Fibroblast of the aortic adventitia (primary cell): ENCODE results near the gene BRD3. TPM values are rescaled to one million over a fixed set of nuclear protein-coding genes. Genes with fewer than 3 reads are reported as not detected.
"Not testable (repeated sequence)": the region's sequence is repeated elsewhere in the genome, so short reads cannot be mapped to it uniquely, and the experiment has no call there.

Experiments
- DNase-seq: peaks from one replicate; pipeline ENCODE4 v3.0.0-alpha.2; 2010; ENCODE audit warnings: low read depth
- H3K4me3 ChIP-seq: 2 replicates; pipeline ENCODE4 v1.5.1; 2011; ENCODE audit warnings: low read depth, mild to moderate bottlenecking, control low read depth, low read length, moderate library complexity
- total RNA-seq: library from RNA; depleted of rRNA; stranded (reverse); fragments of >200 nt; gene quantifications from 2 replicates; pipeline ENCODE4 v1.2.3, GENCODE V29; 2012; ENCODE audit warnings: low replicate concordance
- TF ChIP-seq, protein P1 (sequence below): IDR thresholded peaks from 2 replicates; pipeline ENCODE4 v1.5.1; 2011; ENCODE audit warnings: mild to moderate bottlenecking, low read length, control low read depth, inconsistent platforms; ENCODE audit not compliant: insufficient read depth

BRD3 gene
- 7.4 and 7.5 TPM in 2 replicates for total RNA-seq

DNA sequence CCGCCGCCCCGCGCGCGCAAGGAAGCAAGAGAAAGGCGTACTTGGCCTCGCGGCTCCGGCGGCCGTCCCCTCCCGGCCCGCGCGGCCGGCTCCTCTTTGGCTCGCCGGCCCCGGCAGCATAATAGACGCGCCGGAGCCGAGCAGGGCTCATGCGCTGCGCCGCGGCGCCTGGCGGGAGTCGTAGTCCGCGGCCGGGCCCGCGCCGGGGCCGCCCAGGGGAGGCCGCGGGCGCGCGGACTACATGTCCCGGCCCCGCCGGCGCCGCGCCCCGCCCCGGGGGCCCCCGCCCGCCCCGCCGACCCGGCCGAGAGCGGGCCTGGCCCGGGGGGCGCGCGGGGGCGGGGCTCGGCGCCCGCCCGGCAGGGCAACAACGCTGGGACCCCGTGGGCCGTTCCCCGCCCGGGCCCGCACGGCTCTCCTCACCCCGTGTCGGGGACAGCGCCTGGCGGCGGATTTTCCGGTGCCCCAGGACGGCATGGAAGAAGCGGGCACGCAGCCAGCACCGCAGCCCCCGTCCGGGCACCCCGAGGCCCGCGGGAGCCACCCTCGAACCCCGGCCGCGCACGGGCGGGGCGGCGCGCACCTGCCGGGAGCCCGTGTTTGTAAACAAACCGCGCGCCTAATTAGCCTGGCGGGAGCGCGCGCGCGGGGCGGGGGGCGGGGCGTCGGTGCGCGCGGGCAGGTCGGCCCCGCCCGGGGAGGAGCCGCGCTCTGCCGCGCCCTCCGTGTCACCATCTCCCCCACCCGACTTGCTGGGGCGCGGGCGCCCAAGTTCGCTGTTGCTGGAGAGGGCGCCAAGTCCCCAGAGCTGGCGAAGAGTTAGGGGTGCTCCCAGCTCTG is at the start of gene BRD3:
Gene BRD3 (minus strand): TSS at position 123 of the 840 bp plus-strand sequence. CDS start 14,549 bp downstream, outside the sequence.
- TF ChIP-seq, protein P1, sequence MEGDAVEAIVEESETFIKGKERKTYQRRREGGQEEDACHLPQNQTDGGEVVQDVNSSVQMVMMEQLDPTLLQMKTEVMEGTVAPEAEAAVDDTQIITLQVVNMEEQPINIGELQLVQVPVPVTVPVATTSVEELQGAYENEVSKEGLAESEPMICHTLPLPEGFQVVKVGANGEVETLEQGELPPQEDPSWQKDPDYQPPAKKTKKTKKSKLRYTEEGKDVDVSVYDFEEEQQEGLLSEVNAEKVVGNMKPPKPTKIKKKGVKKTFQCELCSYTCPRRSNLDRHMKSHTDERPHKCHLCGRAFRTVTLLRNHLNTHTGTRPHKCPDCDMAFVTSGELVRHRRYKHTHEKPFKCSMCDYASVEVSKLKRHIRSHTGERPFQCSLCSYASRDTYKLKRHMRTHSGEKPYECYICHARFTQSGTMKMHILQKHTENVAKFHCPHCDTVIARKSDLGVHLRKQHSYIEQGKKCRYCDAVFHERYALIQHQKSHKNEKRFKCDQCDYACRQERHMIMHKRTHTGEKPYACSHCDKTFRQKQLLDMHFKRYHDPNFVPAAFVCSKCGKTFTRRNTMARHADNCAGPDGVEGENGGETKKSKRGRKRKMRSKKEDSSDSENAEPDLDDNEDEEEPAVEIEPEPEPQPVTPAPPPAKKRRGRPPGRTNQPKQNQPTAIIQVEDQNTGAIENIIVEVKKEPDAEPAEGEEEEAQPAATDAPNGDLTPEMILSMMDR = no peak
- peak within 1 kb of the TSS; percentile 79 for H3K4me3 ChIP-seq
- peak; percentile 82 for DNase-seq

DNA sequence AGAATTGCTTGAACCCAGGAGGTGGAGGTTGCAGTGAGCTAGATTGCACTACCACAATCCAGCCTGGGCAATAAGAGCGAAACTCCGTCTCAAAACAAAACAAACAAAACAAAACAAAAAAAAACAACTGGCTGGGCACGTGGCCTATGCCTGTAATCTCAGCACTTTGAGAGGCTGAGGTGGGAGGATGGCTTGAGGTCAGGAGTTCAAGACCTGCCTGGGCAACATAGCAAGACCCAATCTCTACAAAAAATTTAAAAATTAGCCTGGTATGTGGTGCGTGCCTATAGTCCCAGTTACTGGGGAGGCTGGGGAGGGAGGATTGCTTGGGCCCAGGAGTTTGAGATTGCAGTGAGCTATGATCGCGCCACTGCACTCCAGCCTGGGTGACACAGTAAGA is 44.7 kb upstream of the BRD3 start:
- no peak overlapping the region for H3K4me3 ChIP-seq
- DNase-seq = no peak
- TF ChIP-seq, protein P1 = no peak

DNA sequence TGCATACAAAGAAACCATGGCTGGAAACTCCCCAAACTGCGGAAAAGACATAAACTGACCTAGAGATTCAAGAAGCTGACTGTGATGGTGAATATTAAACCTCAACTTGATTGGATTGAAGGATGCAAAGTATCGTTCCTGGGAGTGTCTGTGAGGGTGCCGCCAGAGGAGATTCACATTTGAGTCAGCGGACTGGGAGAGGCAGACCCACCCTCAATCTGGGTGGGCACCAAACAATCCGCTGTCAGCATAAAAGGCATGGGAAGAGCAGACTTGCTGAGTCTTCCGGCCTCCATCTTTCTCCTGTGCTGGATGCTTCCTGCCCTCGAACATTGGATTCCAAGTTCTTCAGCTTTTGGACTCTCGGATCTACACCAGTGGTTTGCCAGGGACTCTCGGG is 43.2 kb upstream of the BRD3 start:
- TF ChIP-seq, protein P1 = no peak

DNA sequence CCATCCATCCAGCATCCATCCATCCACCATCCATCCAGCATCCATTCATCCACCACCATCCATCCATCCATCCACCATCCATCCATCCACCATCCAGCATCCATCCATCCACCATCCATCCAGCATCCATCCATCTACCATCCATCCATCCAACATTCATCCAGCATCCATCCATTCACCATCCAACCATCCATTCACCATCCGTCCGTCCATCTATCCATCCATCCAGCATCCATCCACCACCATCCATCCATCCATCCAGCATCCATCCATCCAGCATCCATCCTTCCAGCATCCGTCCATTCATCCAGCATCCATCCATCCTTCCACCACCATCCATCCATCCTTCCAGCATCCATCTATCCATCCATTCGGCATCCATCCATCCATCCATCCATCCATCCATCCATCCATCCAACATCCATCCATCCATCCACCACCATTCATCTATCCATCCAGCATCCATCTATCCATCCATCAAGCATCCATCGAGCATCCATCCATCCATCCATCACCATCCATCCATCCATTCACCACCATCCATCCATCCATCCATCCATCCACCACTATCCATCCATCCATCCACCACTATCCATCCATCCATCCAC is 35.7 kb upstream of the BRD3 start:
- H3K4me3 ChIP-seq = no peak overlapping the region
- DNase-seq = no peak
- TF ChIP-seq, protein P1 = no peak

More for the DNA sequence above, 43.2 kb upstream of the BRD3 start:
- H3K4me3 ChIP-seq = no peak overlapping the region
- DNase-seq = no peak

DNA sequence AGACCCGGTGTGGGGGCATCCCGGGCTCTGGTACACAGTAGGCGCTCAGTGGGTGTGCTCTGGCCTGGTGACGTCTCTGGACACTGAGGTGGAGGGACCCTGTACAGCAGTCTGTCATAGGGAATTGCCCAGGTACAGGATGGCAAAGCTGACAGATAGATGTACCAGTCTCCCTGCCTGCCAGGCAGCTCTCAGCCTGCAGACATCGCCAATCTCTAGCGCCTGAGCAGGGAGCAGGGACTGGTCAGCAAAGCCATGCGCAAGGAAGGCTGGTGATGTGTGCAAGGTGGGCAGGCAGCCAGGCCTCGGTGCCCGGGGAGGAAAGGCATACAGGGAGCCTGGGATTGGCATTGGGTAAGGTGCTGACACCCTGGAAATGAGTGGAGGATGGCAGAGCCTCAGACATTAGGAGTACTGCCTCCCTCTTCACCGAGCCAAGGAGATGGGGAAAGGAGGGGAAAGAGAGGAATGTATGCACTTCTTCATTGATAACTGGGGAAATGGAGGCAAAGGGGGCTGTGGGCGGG is 33.9 kb upstream of the BRD3 start:
- no peak overlapping the region for H3K4me3 ChIP-seq

DNA sequence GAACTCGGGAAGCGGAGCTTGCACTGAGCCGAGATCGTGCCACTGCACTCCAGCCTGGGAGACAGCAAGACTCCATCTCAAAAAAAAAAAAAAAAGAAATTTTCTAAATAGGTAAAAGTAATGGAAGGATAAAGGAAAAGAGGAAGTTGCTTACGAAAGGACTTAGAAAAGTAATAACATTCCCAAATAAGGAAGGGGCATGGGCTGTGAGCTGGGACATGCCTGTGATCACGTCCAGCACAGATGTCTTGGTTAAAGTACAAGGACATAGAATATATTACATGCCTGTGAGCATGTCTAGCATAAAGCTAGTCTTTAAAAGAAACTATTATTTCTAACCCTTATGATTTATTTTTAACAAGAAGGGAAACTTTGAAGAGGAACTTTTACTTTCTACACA is 33.3 kb upstream of the BRD3 start:
- DNase-seq, H3K4me3 ChIP-seq: not testable (repeated sequence)

More for the DNA sequence above, 33.9 kb upstream of the BRD3 start:
- DNase-seq = no peak
- TF ChIP-seq, protein P1 = no peak

DNA sequence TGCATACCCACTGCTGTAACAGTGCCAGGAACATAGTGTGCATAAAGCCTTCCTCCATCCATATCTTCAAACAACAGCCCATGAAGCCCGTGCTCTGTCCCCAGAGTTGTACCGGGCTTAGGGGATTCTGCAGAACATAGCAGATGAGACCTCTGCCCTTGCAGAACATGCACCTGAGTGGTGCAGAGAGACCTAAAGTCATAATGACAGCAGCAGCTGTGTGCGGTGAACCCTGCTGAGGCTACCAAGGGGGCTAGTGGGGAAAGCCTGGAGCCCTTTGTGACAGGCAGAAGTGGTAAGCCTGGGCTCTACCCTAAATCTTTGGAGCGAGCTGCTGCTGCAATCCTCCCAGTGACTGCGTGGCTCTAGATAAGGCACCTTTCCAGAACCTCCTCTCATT is 32.2 kb upstream of the BRD3 start:
- no peak for DNase-seq
- TF ChIP-seq, protein P1 = no peak
- no peak overlapping the region for H3K4me3 ChIP-seq
